Measurements from ENCODE around the gene PRR33.
"Not testable (repeated sequence)": the region's sequence is repeated elsewhere in the genome, so short reads cannot be mapped to it uniquely, and the experiment has no call there.

Gene PRR33

GRCh38 chr11:1891831-1892115 lies at the start of gene PRR33:
TSS of gene PRR33 (minus strand) at chr11:1891895. CDS start at chr11:1890584, 1,311 bp downstream.
- no peak for DNase-seq

GRCh38 chr11:1939788-1940187 lies 48.1 kb upstream of the PRR33 start:
- not testable (repeated sequence) for DNase-seq

DNA sequence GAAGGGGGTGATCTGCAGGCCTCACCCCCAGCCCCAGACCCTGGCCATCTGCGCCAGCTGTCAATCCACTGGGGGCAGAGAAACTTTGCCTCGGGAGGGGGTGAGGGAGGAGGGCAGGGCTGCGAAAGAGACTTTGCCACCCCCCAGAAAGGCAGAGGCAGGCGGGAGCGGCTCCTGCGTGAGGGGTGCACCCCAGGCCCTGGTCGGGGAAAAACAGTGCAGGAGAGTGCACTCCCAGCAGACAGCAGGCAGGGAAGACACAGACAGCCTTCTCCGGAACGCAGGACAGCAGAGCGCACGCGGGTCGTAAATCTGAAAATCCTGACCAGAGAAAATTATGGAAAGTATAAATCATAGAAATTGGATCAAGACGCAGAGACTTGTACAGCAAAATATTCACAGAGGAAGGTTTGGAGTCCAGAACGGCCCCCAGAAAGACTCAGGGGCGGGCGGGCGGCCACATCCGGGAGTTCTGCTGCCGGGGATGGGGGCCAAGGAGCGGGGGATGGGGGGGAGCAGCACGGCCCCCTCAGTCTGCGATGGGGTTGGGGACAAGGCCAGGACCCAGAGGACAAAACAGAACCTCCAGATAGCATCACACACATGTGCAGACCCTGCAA lies 47.4 kb upstream of the PRR33 start:
- no peak for DNase-seq

DNA sequence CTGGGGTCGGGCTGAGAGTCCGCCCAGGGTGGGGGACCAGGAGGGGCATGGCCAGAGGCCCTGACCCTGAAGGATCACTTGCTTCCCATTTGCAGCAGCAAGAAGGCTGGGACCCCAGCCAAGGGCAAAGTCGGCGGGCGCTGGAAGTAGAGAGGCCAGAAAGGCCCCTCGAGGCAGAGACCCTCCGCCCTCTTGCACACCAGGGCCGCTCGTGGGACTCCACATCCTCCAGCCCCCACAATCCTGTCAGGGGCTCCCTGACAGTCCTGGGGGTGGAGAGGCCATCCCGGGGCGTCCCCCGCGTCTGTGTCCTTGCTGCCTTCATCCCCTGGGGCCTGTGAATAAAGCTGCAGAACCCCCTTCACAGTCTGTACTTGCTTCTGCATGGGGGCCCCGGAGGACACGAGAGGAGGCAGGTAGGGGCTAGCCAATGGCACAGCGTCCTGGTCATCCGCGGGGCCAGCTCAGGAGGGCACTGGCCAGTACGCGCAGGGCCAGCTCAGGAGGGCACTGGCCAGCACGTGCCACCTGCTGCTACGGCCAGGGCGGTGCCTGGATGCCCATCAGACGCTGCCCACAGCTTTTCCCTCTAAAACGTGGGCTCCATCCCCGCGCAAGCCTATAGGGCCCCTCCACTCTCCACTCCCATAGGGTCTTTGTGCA lies 46.8 kb upstream of the PRR33 start:
- DNase-seq: no peak

- DNase-seq: no peak
These were observed 46.1 kb upstream of the PRR33 start for GRCh38 chr11:1937616-1938342.

DNA sequence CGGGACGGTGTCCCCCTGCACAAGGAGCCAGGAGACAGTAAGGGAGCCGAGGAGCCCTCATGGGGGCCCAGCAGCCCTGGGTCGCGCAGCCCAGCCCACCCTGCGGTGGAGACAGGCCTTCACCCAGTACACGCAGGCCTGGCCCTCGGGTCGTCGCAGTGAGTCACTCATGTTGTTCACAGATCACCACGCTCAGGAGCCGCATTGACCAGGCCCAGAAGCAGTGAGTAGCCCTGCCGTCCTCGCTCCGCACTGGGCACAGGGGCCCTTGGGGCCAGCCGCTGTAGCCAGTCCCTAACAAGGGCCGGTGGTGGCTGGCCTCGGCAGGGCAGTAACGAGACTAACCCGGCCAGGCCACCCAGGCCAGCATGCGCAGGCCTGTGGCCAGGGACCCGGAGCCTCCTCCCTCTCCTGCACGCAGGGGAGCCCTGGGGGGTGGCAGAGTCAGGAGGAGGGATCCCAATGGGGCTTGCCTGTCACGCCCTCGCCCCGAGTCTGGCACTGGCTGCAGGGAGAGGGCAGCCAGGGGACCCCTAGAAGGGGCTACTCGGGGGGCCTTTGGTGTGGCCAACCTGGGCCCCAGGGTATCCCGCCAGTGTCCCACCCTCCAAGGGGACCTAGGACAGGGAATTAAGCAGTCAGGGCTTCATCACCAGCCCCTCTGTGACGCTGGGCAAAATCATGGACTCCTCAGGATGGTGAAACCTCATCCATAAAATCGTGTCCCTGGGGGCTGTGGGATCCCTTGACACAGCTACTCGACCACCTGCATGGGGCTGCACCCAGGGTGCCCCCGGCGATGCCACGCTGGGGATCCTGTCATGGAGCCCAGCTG lies 45.3 kb upstream of the PRR33 start:
- DNase-seq: no peak

- no peak for DNase-seq
These were observed 44.5 kb upstream of the PRR33 start for GRCh38 chr11:1936072-1936780.

DNA sequence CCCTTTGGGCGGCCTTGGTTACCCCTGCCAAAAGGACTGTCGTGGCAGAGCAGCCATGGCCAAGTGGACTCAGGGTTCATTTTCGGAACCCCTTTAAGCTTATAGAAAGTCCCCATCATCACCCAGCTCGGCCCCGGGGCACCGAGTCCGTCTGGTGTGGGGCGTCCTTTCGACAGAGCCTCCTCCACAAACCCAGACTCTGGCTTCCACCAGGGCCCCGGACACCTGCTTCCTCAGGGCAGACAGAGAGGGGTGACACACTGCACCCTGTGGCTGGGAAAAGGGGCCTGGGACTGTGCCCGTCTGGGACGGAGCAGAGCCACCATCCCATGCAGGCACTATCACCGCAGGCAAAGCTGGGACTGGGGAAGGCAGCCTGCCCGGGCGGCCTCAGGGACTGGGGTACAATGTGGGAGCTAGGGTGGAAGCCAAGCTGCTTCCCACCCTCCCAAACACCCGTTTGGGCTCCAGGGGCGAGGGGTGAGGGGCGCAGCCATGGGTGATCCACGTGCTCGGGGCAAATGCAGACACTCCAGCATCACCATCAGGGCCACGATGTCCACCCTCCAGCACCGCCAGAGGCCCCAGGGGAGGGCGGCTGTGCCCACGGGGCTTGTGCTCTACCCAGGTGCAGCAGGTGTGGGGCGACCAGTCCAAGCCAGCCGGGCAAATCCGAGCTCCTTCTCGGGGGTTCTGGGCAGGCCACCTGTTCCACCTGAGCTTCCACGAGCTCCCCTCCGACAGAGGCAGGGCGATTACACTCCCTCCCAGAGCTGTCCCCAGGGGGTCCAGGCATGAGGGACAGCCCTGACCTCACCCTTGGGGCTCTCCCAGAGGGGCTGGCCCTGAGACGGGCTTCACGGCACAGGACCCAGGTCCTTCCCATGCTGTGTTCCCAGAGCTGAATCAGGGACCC lies 43.7 kb upstream of the PRR33 start:
- DNase-seq: no peak

- DNase-seq: no peak
These were observed 42.9 kb upstream of the PRR33 start for GRCh38 chr11:1934335-1935155.

- no peak for DNase-seq
These were observed 42.0 kb upstream of the PRR33 start for GRCh38 chr11:1933416-1934334.

- no peak for DNase-seq
These were observed 41.0 kb upstream of the PRR33 start for GRCh38 chr11:1932681-1933080.

DNA sequence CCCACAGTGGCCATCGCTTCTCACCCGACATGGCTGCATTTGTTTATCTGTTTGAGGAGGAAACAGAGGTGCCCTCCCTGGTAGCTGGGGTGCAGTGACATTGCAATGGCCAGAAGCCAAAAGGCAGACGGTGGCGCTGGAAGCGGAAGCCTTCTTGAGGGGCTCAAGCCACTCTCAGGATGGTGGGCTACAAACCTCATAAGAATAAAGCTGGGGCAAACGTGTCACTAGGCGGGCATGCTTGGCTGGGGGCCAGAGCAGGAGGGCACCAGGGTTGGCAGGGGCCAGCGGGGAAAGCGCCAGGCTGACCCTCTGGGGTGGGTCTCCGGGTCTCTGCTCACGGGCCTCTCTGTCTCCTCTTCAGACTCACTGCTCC lies 40.4 kb upstream of the PRR33 start:
- no peak for DNase-seq

GRCh38 chr11:1931341-1932104 lies 39.8 kb upstream of the PRR33 start:
- no peak for DNase-seq

DNA sequence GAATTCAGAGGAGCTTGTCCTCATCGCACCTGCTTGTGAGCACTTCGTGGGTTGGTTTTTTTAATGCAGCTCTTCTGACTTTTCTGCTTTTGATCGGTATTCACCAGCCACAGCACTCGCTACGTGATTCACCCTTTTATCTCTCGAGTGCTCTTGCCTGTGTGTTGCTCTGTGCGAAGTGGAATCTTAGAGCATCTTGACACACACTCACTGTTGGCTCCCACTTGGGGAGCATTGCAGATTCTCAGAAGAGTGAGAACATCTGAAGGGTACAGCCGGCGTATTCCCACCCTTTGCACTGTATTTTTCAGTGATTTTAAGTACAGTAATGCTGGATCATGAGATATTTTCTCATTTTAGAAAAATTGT lies 38.8 kb upstream of the PRR33 start:
- DNase-seq: no peak

DNA sequence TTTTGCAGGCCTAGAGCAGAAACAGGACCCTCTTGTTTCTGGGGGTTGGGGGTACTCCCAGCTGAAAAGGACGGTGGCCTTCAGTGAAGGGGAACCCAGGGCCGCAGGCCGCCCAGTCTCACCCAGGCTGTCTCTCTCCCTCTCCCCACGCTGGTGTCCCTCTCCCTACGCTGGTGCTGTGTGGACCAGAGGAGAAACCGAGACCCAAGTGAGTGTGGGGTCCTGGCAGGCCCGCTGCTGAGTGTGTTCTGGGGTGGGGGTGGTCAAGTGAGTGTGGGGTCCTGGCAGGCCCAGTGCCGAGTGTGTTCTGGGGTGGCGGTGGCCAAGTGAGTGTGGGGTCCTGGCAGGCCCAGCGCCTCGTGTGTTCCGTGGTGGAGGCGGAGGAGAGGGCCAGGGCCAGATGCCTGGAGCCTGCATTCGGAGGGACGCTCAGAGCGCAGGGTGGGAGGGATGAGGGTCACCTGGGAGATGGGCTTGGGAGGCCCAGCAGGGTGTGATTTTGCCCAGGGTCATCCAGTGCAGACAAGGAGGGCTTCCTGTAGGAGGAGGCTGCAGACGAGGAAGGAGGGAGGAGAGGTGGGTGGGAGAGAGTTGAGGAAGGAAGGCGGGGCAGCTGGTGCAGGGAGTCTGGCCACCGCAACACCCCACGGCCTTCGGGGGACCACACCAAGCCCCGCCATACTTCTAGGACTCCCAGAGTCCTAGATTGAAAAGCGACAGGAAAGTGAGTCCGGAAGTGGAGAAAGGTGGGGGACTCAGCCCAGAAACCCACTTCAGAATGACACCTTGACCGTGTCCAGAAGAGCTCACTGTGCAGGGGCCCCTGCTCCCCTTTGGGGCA lies 38.1 kb upstream of the PRR33 start:
- DNase-seq: no peak

- no peak for DNase-seq
These were observed 37.3 kb upstream of the PRR33 start for GRCh38 chr11:1928891-1929541.

- DNase-seq: no peak
These were observed 36.8 kb upstream of the PRR33 start for GRCh38 chr11:1928470-1928890.

Measured in stimulated activated CD4-positive, alpha-beta T cell treated with anti-CD3 and anti-CD28 coated beads, Interleukin-2, amount 100 ng/mL, for 24 hours (primary cell).